Gastrocnemius medialis (tissue), 4 donors: ENCODE measurements around the gene BPIFB2.

Source experiments
- CTCF ChIP-seq, 5 experiments: fragments of 450-650 bp in 3 of 5; fragments of 200-600 bp in 2 of 5; sonication (generic) in 2 of 5; IDR thresholded peaks in 4 of 5; conservative IDR thresholded peaks in 1 of 5; 1 replicate in 4 of 5; 2 replicates in 1 of 5; pipeline ENCODE4 v1.5.1; 2016 to 2019; ENCODE audit warnings: antibody characterized with exemption in 5 of 5, mild to moderate bottlenecking in 3 of 5, moderate library complexity in 3 of 5
- POLR2A ChIP-seq, 2 donors: fragments of 450-650 bp; IDR thresholded peaks; one replicate each; pipeline ENCODE4 v1.6.1; 2017; ENCODE audit warnings: antibody characterized with exemption in 2 of 2, mild to moderate bottlenecking in 2 of 2, moderate library complexity in 2 of 2

- TF ChIP-seq CTCF (IDR thresholded peaks at IDR 0.05 in 4 of 5, conservative IDR thresholded peaks at IDR 0.05 in 1 of 5): no peak
- no peak for TF ChIP-seq POLR2A (IDR thresholded peaks at IDR 0.05)
These were observed 24.0 kb downstream of the BPIFB2 start, which contains the start of gene BPIFB6 for GRCh38 chr20:33031531-33031930.
